ENCODE results near the gene RIMS1. TPM values are rescaled to one million over a fixed set of nuclear protein-coding genes. Genes with fewer than 3 reads are reported as not detected.
A peak's percentile ranks its signal among the peaks of the same experiment; 100 is the strongest.

The RIMS1 gene
- total RNA-seq: 0.17 and 0.58 TPM in 2 replicates

- DNase-seq (ENCODE audit: low read depth): no peak
- peak within 1 kb of the TSS; percentile 19 for H3K4me3 ChIP-seq (ENCODE audit: low read depth, low read length)
- no peak for TF ChIP-seq CTCF (conservative IDR thresholded peaks at IDR 0.05; ENCODE audit: low read depth, low read length)
Observed at GRCh38 chr6:71886184-71887005, at the start of gene RIMS1. Gene RIMS1, plus strand, starts transcription at chr6:71886550. Its CDS starts 474 bp downstream, at chr6:71887024.

DNA sequence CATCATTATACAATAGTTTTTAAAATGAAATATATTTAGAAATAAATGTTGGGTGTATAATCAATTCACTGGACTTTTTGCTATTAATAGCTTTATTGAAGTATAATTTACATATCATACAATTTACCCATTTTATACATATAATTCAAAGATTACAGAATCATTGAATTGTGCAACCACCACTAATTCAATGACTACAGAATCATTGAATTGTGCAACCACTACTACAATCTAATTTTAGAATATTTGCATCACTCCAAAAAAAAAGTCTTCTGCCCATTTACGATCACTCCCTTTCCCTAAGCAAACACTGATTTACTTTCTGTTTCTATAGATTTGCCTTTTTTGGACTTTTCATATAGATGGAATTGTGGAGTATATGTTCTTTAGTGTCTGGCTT lies 35.1 kb upstream of the RIMS1 start:
- TF ChIP-seq CTCF (conservative IDR thresholded peaks at IDR 0.05; ENCODE audit: low read depth, low read length): no peak
- DNase-seq (ENCODE audit: low read depth): no peak
- H3K4me3 ChIP-seq (ENCODE audit: low read depth, low read length): no peak overlapping the region

DNA sequence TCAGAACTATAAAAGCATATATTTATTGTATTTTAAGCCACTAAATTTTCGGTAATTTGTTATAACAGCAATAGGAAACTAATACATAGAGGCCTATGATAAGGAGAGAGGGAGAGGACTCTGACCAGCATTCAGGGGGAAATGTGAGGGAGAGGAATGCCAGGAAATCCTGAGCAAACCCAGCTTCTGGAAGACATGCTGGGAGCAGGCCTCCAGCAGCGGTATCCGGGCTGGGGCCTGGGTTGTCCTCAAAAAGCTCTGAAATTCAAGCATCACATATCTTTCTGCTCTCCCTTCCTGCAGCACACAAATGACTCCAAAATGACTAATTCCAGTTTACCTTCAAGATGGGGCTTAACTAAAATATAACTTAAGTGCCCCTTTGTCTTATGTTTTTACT lies 33.4 kb upstream of the RIMS1 start:
- no peak for DNase-seq (ENCODE audit: low read depth)
- no peak overlapping the region for H3K4me3 ChIP-seq (ENCODE audit: low read depth, low read length)
- no peak for TF ChIP-seq CTCF (conservative IDR thresholded peaks at IDR 0.05; ENCODE audit: low read depth, low read length)

- H3K4me3 ChIP-seq (ENCODE audit: low read depth, low read length): no peak overlapping the region
- DNase-seq (ENCODE audit: low read depth): no peak
- TF ChIP-seq CTCF (conservative IDR thresholded peaks at IDR 0.05; ENCODE audit: low read depth, low read length): no peak
Observed at GRCh38 chr6:71855406-71855805, 30.9 kb upstream of the RIMS1 start.

- DNase-seq (ENCODE audit: low read depth): no peak
- TF ChIP-seq CTCF (conservative IDR thresholded peaks at IDR 0.05; ENCODE audit: low read depth, low read length): no peak
Observed at GRCh38 chr6:71879016-71879415, 7.3 kb upstream of the RIMS1 start.

DNA sequence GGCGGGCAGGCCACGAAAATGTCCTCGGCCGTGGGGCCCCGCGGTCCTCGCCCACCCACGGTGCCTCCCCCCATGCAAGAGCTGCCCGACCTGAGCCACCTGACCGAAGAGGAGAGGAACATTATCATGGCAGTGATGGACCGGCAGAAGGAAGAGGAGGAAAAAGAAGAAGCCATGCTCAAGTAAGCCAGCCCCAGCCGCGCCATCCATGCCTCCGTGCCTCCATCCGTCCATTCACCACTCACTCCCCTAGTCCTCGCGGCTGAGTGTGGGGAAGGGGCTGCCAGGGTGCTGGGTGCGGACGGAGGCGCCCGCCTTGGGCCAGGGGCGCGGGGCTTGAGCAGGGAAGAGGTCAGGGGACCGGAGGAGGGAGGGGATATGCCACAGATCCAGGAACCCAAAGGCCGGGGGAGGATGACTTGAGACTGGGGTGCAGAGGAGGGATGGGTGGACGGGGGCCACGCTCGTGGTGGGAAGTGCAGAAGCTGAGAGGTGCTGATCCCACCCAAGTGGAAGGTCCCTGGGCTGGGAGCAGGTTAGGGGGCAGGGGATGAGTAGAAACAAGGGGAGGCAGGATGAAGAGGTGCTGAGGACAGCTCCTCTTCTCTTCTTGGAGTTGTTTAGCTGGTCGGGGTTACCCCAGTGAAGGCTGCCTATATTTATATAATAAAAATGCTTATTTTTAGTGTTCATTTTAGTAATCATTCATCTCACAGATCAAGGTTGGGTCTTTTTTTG lies 825 bp downstream of the RIMS1 start:
- no peak for DNase-seq (ENCODE audit: low read depth)
- H3K4me3 ChIP-seq (ENCODE audit: low read depth, low read length): peak overlapping the region; percentile 19
- no peak for TF ChIP-seq CTCF (conservative IDR thresholded peaks at IDR 0.05; ENCODE audit: low read depth, low read length)

More at GRCh38 chr6:71879016-71879415, 7.3 kb upstream of the RIMS1 start:
- no peak overlapping the region for H3K4me3 ChIP-seq (ENCODE audit: low read depth, low read length)

Measured in epithelial cell of proximal tubule (primary cell).